Sigmoid colon (tissue), 4 donors: Measurements from ENCODE around the gene PRIMPOL.

ENCODE experiments used
- CTCF ChIP-seq, 4 experiments: fragments of 450-650 bp in 3 of 4; fragments of 200-600 bp in 1 of 4; IDR thresholded peaks; one replicate each; pipeline ENCODE4 v1.5.1; 2016 to 2019; ENCODE audit warnings: antibody characterized with exemption in 4 of 4, mild to moderate bottlenecking in 3 of 4, moderate library complexity in 2 of 4
- POLR2A ChIP-seq, 2 donors: fragments of 450-650 bp; IDR thresholded peaks; one replicate each; pipeline ENCODE4 v1.6.1; 2016; ENCODE audit warnings: antibody characterized with exemption in 2 of 2, mild to moderate bottlenecking in 2 of 2, moderate library complexity in 2 of 2
- POLR2AphosphoS5 ChIP-seq, 4 donors: sonication (generic); formaldehyde crosslinking; IDR thresholded peaks; one replicate each; pipeline ENCODE4 v1.6.1; 2017; ENCODE audit warnings: antibody characterized with exemption in 4 of 4

GRCh38 chr4:184636144-184636543 lies 13.4 kb upstream of the PRIMPOL start:
- no peak for TF ChIP-seq POLR2A (IDR thresholded peaks at IDR 0.05)
- TF ChIP-seq CTCF (IDR thresholded peaks at IDR 0.05) = no peak
- TF ChIP-seq POLR2AphosphoS5 (IDR thresholded peaks at IDR 0.05) = no peak
